ENCODE measurements around the gene DAPL1. TPM values are rescaled to one million over a fixed set of nuclear protein-coding genes. Genes with fewer than 3 reads are reported as not detected.
"Not testable (repeated sequence)": the region's sequence is repeated elsewhere in the genome, so short reads cannot be mapped to it uniquely, and the experiment has no call there.

Gene DAPL1
- polyA plus RNA-seq, 1 donor from 2014 or later: 4.2 TPM

GRCh38 chr2:158848031-158848970 lies 53.2 kb downstream of the DAPL1 start:
- H3K27ac ChIP-seq (ENCODE audit: low read length); H3K9me3 ChIP-seq (ENCODE audit: low read length); H3K4me2 ChIP-seq (ENCODE audit: low read length); H3K4me3 ChIP-seq (ENCODE audit: low read length); H3F3A ChIP-seq (ENCODE audit: insufficient read depth, low read length, poor library complexity, severe bottlenecking); H2AFZ ChIP-seq (ENCODE audit: low read depth, low read length); H3K27me3 ChIP-seq (ENCODE audit: insufficient read depth, low read depth, low read length); H3K36me3 ChIP-seq (ENCODE audit: insufficient read depth, low read length); H4K20me1 ChIP-seq (ENCODE audit: insufficient read depth); H3K79me2 ChIP-seq (replicated peaks; ENCODE audit: insufficient read depth, low read length); H3K9me2 ChIP-seq (ENCODE audit: insufficient read depth, low read length); H3K9ac ChIP-seq (ENCODE audit: low read length): not testable (repeated sequence)

- H3K4me2 ChIP-seq (ENCODE audit: low read length); H3F3A ChIP-seq (ENCODE audit: insufficient read depth, low read length, poor library complexity, severe bottlenecking); H3K9ac ChIP-seq (ENCODE audit: low read length); H3K27ac ChIP-seq (ENCODE audit: low read length); H3K36me3 ChIP-seq (ENCODE audit: insufficient read depth, low read length); H3K79me2 ChIP-seq (replicated peaks; ENCODE audit: insufficient read depth, low read length); H3K4me3 ChIP-seq (ENCODE audit: low read length); H2AFZ ChIP-seq (ENCODE audit: low read depth, low read length); H3K27me3 ChIP-seq (ENCODE audit: insufficient read depth, low read depth, low read length); H3K9me3 ChIP-seq (ENCODE audit: low read length); H4K20me1 ChIP-seq (ENCODE audit: insufficient read depth); H3K9me2 ChIP-seq (ENCODE audit: insufficient read depth, low read length): not testable (repeated sequence)
Observed at GRCh38 chr2:158860179-158860578, 65.1 kb downstream of the DAPL1 start.

- not testable (repeated sequence) for H3K9me3 ChIP-seq (ENCODE audit: low read length); H3K27me3 ChIP-seq (ENCODE audit: insufficient read depth, low read depth, low read length); H3K4me3 ChIP-seq (ENCODE audit: low read length); H3F3A ChIP-seq (ENCODE audit: insufficient read depth, low read length, poor library complexity, severe bottlenecking); H3K79me2 ChIP-seq (replicated peaks; ENCODE audit: insufficient read depth, low read length); H3K9me2 ChIP-seq (ENCODE audit: insufficient read depth, low read length); H3K9ac ChIP-seq (ENCODE audit: low read length); H3K36me3 ChIP-seq (ENCODE audit: insufficient read depth, low read length); H3K4me2 ChIP-seq (ENCODE audit: low read length); H3K27ac ChIP-seq (ENCODE audit: low read length); H4K20me1 ChIP-seq (ENCODE audit: insufficient read depth); H2AFZ ChIP-seq (ENCODE audit: low read depth, low read length)
Observed at GRCh38 chr2:158861626-158862025, 66.5 kb downstream of the DAPL1 start.

GRCh38 chr2:158865469-158865868 lies 70.4 kb downstream of the DAPL1 start:
- H4K20me1 ChIP-seq (ENCODE audit: insufficient read depth); H2AFZ ChIP-seq (ENCODE audit: low read depth, low read length); H3K9ac ChIP-seq (ENCODE audit: low read length); H3K4me2 ChIP-seq (ENCODE audit: low read length); H3K36me3 ChIP-seq (ENCODE audit: insufficient read depth, low read length); H3K27me3 ChIP-seq (ENCODE audit: insufficient read depth, low read depth, low read length); H3K79me2 ChIP-seq (replicated peaks; ENCODE audit: insufficient read depth, low read length); H3K9me3 ChIP-seq (ENCODE audit: low read length); H3K4me3 ChIP-seq (ENCODE audit: low read length); H3K9me2 ChIP-seq (ENCODE audit: insufficient read depth, low read length); H3F3A ChIP-seq (ENCODE audit: insufficient read depth, low read length, poor library complexity, severe bottlenecking); H3K27ac ChIP-seq (ENCODE audit: low read length): not testable (repeated sequence)

Other genes with a start within 250 kb of the DAPL1 start
- gene TANC1, start 173.3 kb downstream of the DAPL1 start, polyA plus RNA-seq: 0.37 and 0.44 TPM in 2 replicates